Liver (tissue), 9 donors: Measurements from ENCODE around the gene R3HCC1L. TPM values are rescaled to one million over a fixed set of nuclear protein-coding genes. Genes with fewer than 3 reads are reported as not detected.
"Not testable (repeated sequence)": the region's sequence is repeated elsewhere in the genome, so short reads cannot be mapped to it uniquely, and the experiment has no call there.

Source experiments
- DNase-seq: peaks from one replicate; pipeline ENCODE4 v3.0.0-alpha.2; 2017; ENCODE audit warnings: low spot score
- H3K27ac ChIP-seq, 2 donors: one replicate each; pipeline ENCODE4 v1.7.0; 2013; ENCODE audit warnings: inconsistent platforms in 2 of 2, low read length in 2 of 2, control low read depth in 1 of 2, low read depth in 1 of 2, mild to moderate bottlenecking in 1 of 2
- H3K27me3 ChIP-seq, 4 donors: one replicate each; pipeline versions ENCODE4 v1.6.1 to v1.7.0; 2013; ENCODE audit warnings: low read length in 3 of 4, inconsistent platforms in 1 of 4, mild to moderate bottlenecking in 1 of 4, moderate library complexity in 1 of 4; ENCODE audit not compliant: control insufficient read depth in 4 of 4, insufficient read depth in 4 of 4
- H3K36me3 ChIP-seq, 4 donors: one replicate each; pipeline versions ENCODE4 v1.6.1 to v1.7.0; 2013; ENCODE audit warnings: low read length in 3 of 4, mild to moderate bottlenecking in 3 of 4, low read depth in 1 of 4, moderate library complexity in 1 of 4; ENCODE audit not compliant: control insufficient read depth in 4 of 4, insufficient read depth in 3 of 4
- H3K4me1 ChIP-seq, 4 donors: one replicate each; pipeline versions ENCODE4 v1.6.1 to v1.7.0; 2013; ENCODE audit warnings: low read length in 3 of 4, mild to moderate bottlenecking in 3 of 4, moderate library complexity in 1 of 4; ENCODE audit not compliant: control insufficient read depth in 4 of 4, insufficient read depth in 4 of 4
- H3K4me3 ChIP-seq, 3 donors: one replicate each; pipeline versions ENCODE4 v1.6.1 to v1.7.0; 2013; ENCODE audit warnings: low read length in 3 of 3, control low read depth in 1 of 3, low read depth in 1 of 3, mild to moderate bottlenecking in 1 of 3
- H3K9ac ChIP-seq, 2 donors: one replicate each; pipeline ENCODE4 v1.7.0; 2013; ENCODE audit warnings: low read length in 2 of 2, mild to moderate bottlenecking in 2 of 2, moderate library complexity in 2 of 2, control low read depth in 1 of 2, low read depth in 1 of 2
- H3K9me3 ChIP-seq, 4 donors: one replicate each; pipeline versions ENCODE4 v1.6.1 to v1.7.0; 2013; ENCODE audit warnings: low read length in 3 of 4; ENCODE audit not compliant: control insufficient read depth in 4 of 4
- EGR1 ChIP-seq, 2 donors: IDR thresholded peaks; 2 replicates each; pipeline ENCODE4 v1.6.1; 2016 to 2018; ENCODE audit warnings: antibody characterized with exemption in 2 of 2, low read depth in 2 of 2
- FOXA1 ChIP-seq: IDR thresholded peaks from 2 replicates; pipeline ENCODE4 v1.6.1; 2016; ENCODE audit warnings: antibody characterized with exemption
- GABPA ChIP-seq, 2 donors: IDR thresholded peaks in 1 of 2; conservative IDR thresholded peaks in 1 of 2; 2 replicates each; pipeline ENCODE4 v1.6.1; 2016; ENCODE audit warnings: antibody characterized with exemption in 2 of 2, mild to moderate bottlenecking in 1 of 2, moderate library complexity in 1 of 2
- HNF4A ChIP-seq, 2 donors: conservative IDR thresholded peaks; 2 replicates each; pipeline ENCODE4 v1.6.1; 2016; ENCODE audit warnings: antibody characterized with exemption in 2 of 2, mild to moderate bottlenecking in 2 of 2
- HNF4G ChIP-seq: IDR thresholded peaks from 2 replicates; pipeline ENCODE4 v1.6.1; 2016; ENCODE audit warnings: antibody characterized with exemption
- JUND ChIP-seq, 2 donors: IDR thresholded peaks; 2 replicates each; pipeline ENCODE4 v1.6.1; 2016; ENCODE audit warnings: antibody characterized with exemption in 2 of 2
- MAX ChIP-seq: IDR thresholded peaks from 2 replicates; pipeline ENCODE4 v1.6.1; 2016; ENCODE audit warnings: antibody characterized with exemption
- NR2F2 ChIP-seq: IDR thresholded peaks from 2 replicates; pipeline ENCODE4 v1.6.1; 2016; ENCODE audit warnings: antibody characterized with exemption
- RXRA ChIP-seq, 2 donors: IDR thresholded peaks; 2 replicates each; pipeline ENCODE4 v1.6.1; 2017 to 2018; ENCODE audit warnings: antibody characterized with exemption in 2 of 2, mild to moderate bottlenecking in 1 of 2
- SP1 ChIP-seq: IDR thresholded peaks from 2 replicates; pipeline ENCODE4 v1.6.1; 2018; ENCODE audit warnings: antibody characterized with exemption, mild to moderate bottlenecking
- TAF1 ChIP-seq: conservative IDR thresholded peaks from 2 replicates; pipeline ENCODE4 v1.6.1; 2016; ENCODE audit warnings: antibody characterized with exemption, mild to moderate bottlenecking
- YY1 ChIP-seq: IDR thresholded peaks from 2 replicates; pipeline ENCODE4 v1.6.1; 2016; ENCODE audit warnings: antibody characterized with exemption, mild to moderate bottlenecking
- WGBS: extraction: QIAGEN DNeasy Blood & Tissue Kit; methylation state at CpG from one replicate; pipeline ENCODE4 v1.1.7; 2013; 5-methylcytosine and 5-hydroxymethylcytosine counted together
- polyA plus RNA-seq, 2 donors: library from polyadenylated mRNA; stranded (reverse) in 1 of 2; unstranded in 1 of 2; fragments of 200-250 nt in 1 of 2; fragments of >200 nt in 1 of 2; fragmentation: Nextera tagmentation in 1 of 2; extraction: Ambion mirVana in 1 of 2; gene quantifications; one replicate each; pipeline versions ENCODE4 v1.2.1 to v1.2.3, GENCODE V29; 2013 to 2015
- total RNA-seq, 2 donors: library from RNA; depleted of rRNA; stranded (reverse); fragments of >200 nt; gene quantifications; one replicate each; pipeline ENCODE4 v1.2.3, GENCODE V29; 2014
- TF ChIP-seq, protein P1 (sequence below): IDR thresholded peaks from 2 replicates; pipeline ENCODE4 v1.6.1; 2016; ENCODE audit warnings: antibody characterized with exemption, mild to moderate bottlenecking
- TF ChIP-seq, protein P2 (sequence below): IDR thresholded peaks from 2 replicates; pipeline ENCODE4 v1.6.1; 2016; ENCODE audit warnings: antibody characterized with exemption
- TF ChIP-seq, protein P3 (sequence below): IDR thresholded peaks from 2 replicates; pipeline ENCODE4 v1.6.1; 2016; ENCODE audit warnings: antibody characterized with exemption
- donor health status: healthy.
- donor health status: healthy.
- donor health status: healthy.
- donor health status: healthy.
- donor health status: healthy.

Gene R3HCC1L
- total and polyA plus RNA-seq, 4 donors = 3.2 to 11.2 (median 7.4) TPM

- peaks cover 0 to 8% (median 5%) of the 10 kb centered on the region in 4 donors for H3K36me3 ChIP-seq
- WGBS = 83% methylated on average over 6 of the region's 6 CpGs
- H3K9ac ChIP-seq = no peak overlapping the region
- peaks cover 0 to 3% (median 0%) of the 10 kb centered on the region in 4 donors for H3K4me1 ChIP-seq
- TF ChIP-seq RXRA (IDR thresholded peaks at IDR 0.05) (no peak), HNF4G (no peak), FOXA1 (no peak), GABPA (IDR thresholded peaks at IDR 0.05 in 1 of 2, conservative IDR thresholded peaks at IDR 0.05 in 1 of 2) (no peak), TAF1 (no peak), MAX (no peak), YY1 (no peak), HNF4A (conservative IDR thresholded peaks at IDR 0.05) (no peak), EGR1 (IDR thresholded peaks at IDR 0.05; ENCODE audit: low read depth in 2 of 2) (no peak), NR2F2 (no peak), SP1 (no peak)
- TF ChIP-seq, protein P1, sequence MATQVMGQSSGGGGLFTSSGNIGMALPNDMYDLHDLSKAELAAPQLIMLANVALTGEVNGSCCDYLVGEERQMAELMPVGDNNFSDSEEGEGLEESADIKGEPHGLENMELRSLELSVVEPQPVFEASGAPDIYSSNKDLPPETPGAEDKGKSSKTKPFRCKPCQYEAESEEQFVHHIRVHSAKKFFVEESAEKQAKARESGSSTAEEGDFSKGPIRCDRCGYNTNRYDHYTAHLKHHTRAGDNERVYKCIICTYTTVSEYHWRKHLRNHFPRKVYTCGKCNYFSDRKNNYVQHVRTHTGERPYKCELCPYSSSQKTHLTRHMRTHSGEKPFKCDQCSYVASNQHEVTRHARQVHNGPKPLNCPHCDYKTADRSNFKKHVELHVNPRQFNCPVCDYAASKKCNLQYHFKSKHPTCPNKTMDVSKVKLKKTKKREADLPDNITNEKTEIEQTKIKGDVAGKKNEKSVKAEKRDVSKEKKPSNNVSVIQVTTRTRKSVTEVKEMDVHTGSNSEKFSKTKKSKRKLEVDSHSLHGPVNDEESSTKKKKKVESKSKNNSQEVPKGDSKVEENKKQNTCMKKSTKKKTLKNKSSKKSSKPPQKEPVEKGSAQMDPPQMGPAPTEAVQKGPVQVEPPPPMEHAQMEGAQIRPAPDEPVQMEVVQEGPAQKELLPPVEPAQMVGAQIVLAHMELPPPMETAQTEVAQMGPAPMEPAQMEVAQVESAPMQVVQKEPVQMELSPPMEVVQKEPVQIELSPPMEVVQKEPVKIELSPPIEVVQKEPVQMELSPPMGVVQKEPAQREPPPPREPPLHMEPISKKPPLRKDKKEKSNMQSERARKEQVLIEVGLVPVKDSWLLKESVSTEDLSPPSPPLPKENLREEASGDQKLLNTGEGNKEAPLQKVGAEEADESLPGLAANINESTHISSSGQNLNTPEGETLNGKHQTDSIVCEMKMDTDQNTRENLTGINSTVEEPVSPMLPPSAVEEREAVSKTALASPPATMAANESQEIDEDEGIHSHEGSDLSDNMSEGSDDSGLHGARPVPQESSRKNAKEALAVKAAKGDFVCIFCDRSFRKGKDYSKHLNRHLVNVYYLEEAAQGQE = no peak
- TF ChIP-seq, protein P2, sequence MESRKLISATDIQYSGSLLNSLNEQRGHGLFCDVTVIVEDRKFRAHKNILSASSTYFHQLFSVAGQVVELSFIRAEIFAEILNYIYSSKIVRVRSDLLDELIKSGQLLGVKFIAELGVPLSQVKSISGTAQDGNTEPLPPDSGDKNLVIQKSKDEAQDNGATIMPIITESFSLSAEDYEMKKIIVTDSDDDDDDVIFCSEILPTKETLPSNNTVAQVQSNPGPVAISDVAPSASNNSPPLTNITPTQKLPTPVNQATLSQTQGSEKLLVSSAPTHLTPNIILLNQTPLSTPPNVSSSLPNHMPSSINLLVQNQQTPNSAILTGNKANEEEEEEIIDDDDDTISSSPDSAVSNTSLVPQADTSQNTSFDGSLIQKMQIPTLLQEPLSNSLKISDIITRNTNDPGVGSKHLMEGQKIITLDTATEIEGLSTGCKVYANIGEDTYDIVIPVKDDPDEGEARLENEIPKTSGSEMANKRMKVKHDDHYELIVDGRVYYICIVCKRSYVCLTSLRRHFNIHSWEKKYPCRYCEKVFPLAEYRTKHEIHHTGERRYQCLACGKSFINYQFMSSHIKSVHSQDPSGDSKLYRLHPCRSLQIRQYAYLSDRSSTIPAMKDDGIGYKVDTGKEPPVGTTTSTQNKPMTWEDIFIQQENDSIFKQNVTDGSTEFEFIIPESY = no peak
- no peaks in the 10 kb centered on the region for H3K9me3 ChIP-seq
- DNase-seq = no peak
- H3K4me3 ChIP-seq = no peak overlapping the region
- no peak overlapping the region for H3K27ac ChIP-seq
- H3K27me3 ChIP-seq = no peaks in the 10 kb centered on the region
These were observed 38.8 kb downstream of the R3HCC1L start for GRCh38 chr10:98173260-98173659.

DNA sequence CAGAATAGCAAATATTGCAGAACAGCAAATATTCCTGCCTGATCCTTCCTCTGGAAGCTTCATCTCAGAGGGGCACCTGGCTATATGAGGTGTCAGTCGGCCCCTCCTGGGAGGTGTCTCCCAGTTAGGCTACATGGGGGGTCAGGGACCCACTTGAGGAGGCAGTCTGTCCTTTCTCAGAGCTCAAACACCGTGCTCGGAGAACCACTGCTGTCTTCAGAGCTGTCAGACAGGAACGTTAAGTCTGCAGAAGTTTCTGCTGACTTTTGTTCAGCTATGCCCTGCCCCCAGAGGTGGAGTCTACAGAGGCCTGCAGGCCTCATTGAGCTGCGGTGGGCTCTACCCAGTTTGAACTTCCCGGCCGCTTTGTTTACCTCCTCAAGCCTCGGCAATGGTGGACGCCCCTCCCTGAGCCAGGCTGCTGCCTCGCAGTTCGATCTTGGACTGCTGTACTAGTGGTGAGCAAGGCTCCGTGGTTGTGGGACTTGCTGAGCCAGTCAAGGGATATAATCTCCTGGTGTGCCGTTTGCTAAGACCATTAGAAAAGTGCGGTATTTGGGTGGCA lies 48.0 kb downstream of the R3HCC1L start:
- H3K36me3 ChIP-seq, H3K4me3 ChIP-seq, H3K9me3 ChIP-seq, H3K27ac ChIP-seq, H3K4me1 ChIP-seq, H3K27me3 ChIP-seq, H3K9ac ChIP-seq, DNase-seq: not testable (repeated sequence)
- WGBS = 97% methylated on average over 14 of the region's 14 CpGs

GRCh38 chr10:98186681-98187080 lies 52.2 kb downstream of the R3HCC1L start:
- Histone ChIP-seq H3K4me3 (no peak overlapping the region), H3K27ac (no peak overlapping the region), H3K36me3 (peaks cover 1 to 9% (median 4%) of the 10 kb centered on the region in 4 donors), H3K9ac (no peak overlapping the region), H3K4me1 (no peaks in the 10 kb centered on the region), H3K9me3 (no peaks in the 10 kb centered on the region), H3K27me3 (no peaks in the 10 kb centered on the region)
- TF ChIP-seq, protein P3, sequence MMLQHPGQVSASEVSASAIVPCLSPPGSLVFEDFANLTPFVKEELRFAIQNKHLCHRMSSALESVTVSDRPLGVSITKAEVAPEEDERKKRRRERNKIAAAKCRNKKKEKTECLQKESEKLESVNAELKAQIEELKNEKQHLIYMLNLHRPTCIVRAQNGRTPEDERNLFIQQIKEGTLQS = no peak
- TF ChIP-seq FOXA1 (no peak), RXRA (IDR thresholded peaks at IDR 0.05) (no peak), NR2F2 (no peak), GABPA (IDR thresholded peaks at IDR 0.05 in 1 of 2, conservative IDR thresholded peaks at IDR 0.05 in 1 of 2) (no peak), EGR1 (IDR thresholded peaks at IDR 0.05; ENCODE audit: low read depth in 2 of 2) (no peak), HNF4G (no peak), HNF4A (conservative IDR thresholded peaks at IDR 0.05) (no peak), MAX (no peak), JUND (IDR thresholded peaks at IDR 0.05) (no peak)
- 96% methylated on average over 1 of the region's 1 CpG for WGBS
- DNase-seq = no peak

DNA sequence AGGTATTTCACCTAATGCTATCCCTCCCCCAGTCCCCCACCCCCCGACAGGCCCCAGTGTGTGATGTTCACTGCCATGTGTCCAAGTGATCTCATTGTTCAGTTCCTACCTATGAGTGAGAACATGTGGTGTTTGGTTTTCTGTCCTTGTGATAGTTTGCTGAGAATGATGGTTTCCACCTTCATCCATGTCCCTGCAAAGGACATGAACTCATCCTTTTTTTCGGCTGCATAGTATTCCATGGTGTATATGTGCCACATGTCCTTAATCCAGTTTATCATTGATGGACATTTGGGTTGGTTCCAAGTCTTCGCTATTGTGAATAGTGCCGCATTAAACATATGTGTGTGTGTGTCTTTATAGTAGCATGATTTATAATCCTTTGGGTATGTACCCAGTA lies 56.3 kb downstream of the R3HCC1L start:
- H3K9me3 ChIP-seq, H3K27ac ChIP-seq, H3K4me3 ChIP-seq, DNase-seq, H3K27me3 ChIP-seq, H3K9ac ChIP-seq, H3K4me1 ChIP-seq: not testable (repeated sequence)
- H3K36me3 ChIP-seq = peaks cover 0 to 15% (median 2%) of the 10 kb centered on the region in 4 donors
- 98% methylated on average over 4 of the region's 4 CpGs for WGBS
